Activated CD8-positive, alpha-beta memory T cell treated with anti-CD3 and anti-CD28 coated beads, Interleukin-2, amount 50 U/mL, for 1 hour (primary cell): Measurements from ENCODE around the gene SLC6A13.
"Not testable (repeated sequence)": the region's sequence is repeated elsewhere in the genome, so short reads cannot be mapped to it uniquely, and the experiment has no call there.

Source experiments
- DNase-seq: peaks from one replicate; pipeline ENCODE4 v3.0.0-alpha.2; 2020; ENCODE audit errors: extremely low read depth

SLC6A13 gene

GRCh38 chr12:233615-233968 lies 29.0 kb downstream of the SLC6A13 start:
- DNase-seq, result no peak

- DNase-seq, result no peak
Observed at GRCh38 chr12:232731-233614, 29.7 kb downstream of the SLC6A13 start.

GRCh38 chr12:230925-231671 lies 31.5 kb downstream of the SLC6A13 start:
- no peak for DNase-seq

- no peak for DNase-seq
Observed at GRCh38 chr12:229441-230191, 33.0 kb downstream of the SLC6A13 start.

- DNase-seq, result no peak
Observed at GRCh38 chr12:228846-229200, 33.8 kb downstream of the SLC6A13 start.

GRCh38 chr12:227923-228845 lies 34.5 kb downstream of the SLC6A13 start:
- no peak for DNase-seq

GRCh38 chr12:227286-227915 lies 35.2 kb downstream of the SLC6A13 start:
- no peak for DNase-seq

GRCh38 chr12:226401-226800 lies 36.2 kb downstream of the SLC6A13 start:
- no peak for DNase-seq

GRCh38 chr12:225012-225411 lies 37.6 kb downstream of the SLC6A13 start:
- DNase-seq, result no peak

GRCh38 chr12:224330-224729 lies 38.3 kb downstream of the SLC6A13 start:
- DNase-seq, result no peak

GRCh38 chr12:223841-224240 lies 38.8 kb downstream of the SLC6A13 start:
- no peak for DNase-seq

- no peak for DNase-seq
Observed at GRCh38 chr12:221736-222135, 40.9 kb downstream of the SLC6A13 start.

- no peak for DNase-seq
Observed at GRCh38 chr12:220946-221550, 41.6 kb downstream of the SLC6A13 start.

- DNase-seq, result no peak
Observed at GRCh38 chr12:220491-220890, 42.1 kb downstream of the SLC6A13 start.

GRCh38 chr12:219891-220352 lies 42.7 kb downstream of the SLC6A13 start:
- DNase-seq, result no peak

- no peak for DNase-seq
Observed at GRCh38 chr12:218728-219590, 43.7 kb downstream of the SLC6A13 start.

- DNase-seq, result no peak
Observed at GRCh38 chr12:218221-218620, 44.4 kb downstream of the SLC6A13 start.

GRCh38 chr12:217029-217428 lies 45.6 kb downstream of the SLC6A13 start:
- not testable (repeated sequence) for DNase-seq

- no peak for DNase-seq
Observed at GRCh38 chr12:215116-215515, 47.5 kb downstream of the SLC6A13 start.
